GM06990 (cell line): ENCODE results near the gene CDC20B.

ENCODE experiments used
- DNase-seq: peaks from one replicate; pipeline ENCODE4 v3.0.0-alpha.2; 2011; ENCODE audit not compliant: insufficient read length; ENCODE audit errors: extremely low read depth
- H3K27me3 ChIP-seq: replicated peaks from 2 replicates; pipeline ENCODE4 v1.6.0; 2011; ENCODE audit warnings: low read length; ENCODE audit not compliant: control insufficient read depth, insufficient read depth
- H3K36me3 ChIP-seq: 2 replicates; pipeline ENCODE4 v1.5.1; 2011; ENCODE audit warnings: low read length; ENCODE audit not compliant: control insufficient read depth, insufficient read depth
- H3K4me3 ChIP-seq: replicated peaks from 2 replicates; pipeline ENCODE4 v1.5.1; 2011; ENCODE audit warnings: low read depth, mild to moderate bottlenecking, control low read depth, low read length
- CTCF ChIP-seq: IDR thresholded peaks from 2 replicates; pipeline ENCODE4 v1.5.1; 2011; ENCODE audit warnings: low read length, control low read depth, mild to moderate bottlenecking, inconsistent platforms; ENCODE audit not compliant: insufficient read depth, poor library complexity, severe bottlenecking

The CDC20B gene

GRCh38 chr5:55180016-55180415 is 7.0 kb upstream of the CDC20B start:
- Histone ChIP-seq H3K4me3 (no peak overlapping the region), H3K36me3 (no peaks in the 10 kb centered on the region), H3K27me3 (peaks cover 2% of the 10 kb centered on the region)
- DNase-seq: no peak
- no peak for TF ChIP-seq CTCF

GRCh38 chr5:55177078-55177477 is 4.1 kb upstream of the CDC20B start:
- Histone ChIP-seq H3K36me3 (no peaks in the 10 kb centered on the region), H3K27me3 (peaks cover 3% of the 10 kb centered on the region), H3K4me3 (no peak overlapping the region)
- DNase-seq: no peak
- TF ChIP-seq CTCF: no peak

GRCh38 chr5:55176176-55176818 is 3.3 kb upstream of the CDC20B start:
- DNase-seq: no peak
- TF ChIP-seq CTCF: no peak
- 0 out of 2 replicates have a peak overlapping the region, but pooled peaks have one; percentile 18 for H3K4me3 ChIP-seq
- H3K27me3 ChIP-seq: peaks cover 3% of the 10 kb centered on the region
- no peaks in the 10 kb centered on the region for H3K36me3 ChIP-seq

- Histone ChIP-seq H3K27me3 (peaks cover 3% of the 10 kb centered on the region), H3K4me3 (no peak overlapping the region), H3K36me3 (no peaks in the 10 kb centered on the region)
- no peak for TF ChIP-seq CTCF
- DNase-seq: no peak
These were observed 2.8 kb upstream of the CDC20B start for GRCh38 chr5:55175781-55176175.

- DNase-seq: no peak
- Histone ChIP-seq H3K36me3 (no peaks in the 10 kb centered on the region), H3K4me3 (peak overlapping the region; percentile 52), H3K27me3 (peaks cover 3% of the 10 kb centered on the region)
- TF ChIP-seq CTCF: no peak
These were observed 782 bp upstream of the CDC20B start for GRCh38 chr5:55173687-55174230.
